HG03558 (cell line): Measurements from ENCODE around the gene PROSER3.

Experiments
- ATAC-seq: cut with Tn5 transposase; IDR thresholded peaks from one replicate; pipeline ENCODE4 v1.9.1; 2021; ENCODE audit warnings: moderate number of reproducible peaks; ENCODE audit not compliant: unreplicated experiment; ENCODE audit errors: extremely low read depth

PROSER3 gene

DNA sequence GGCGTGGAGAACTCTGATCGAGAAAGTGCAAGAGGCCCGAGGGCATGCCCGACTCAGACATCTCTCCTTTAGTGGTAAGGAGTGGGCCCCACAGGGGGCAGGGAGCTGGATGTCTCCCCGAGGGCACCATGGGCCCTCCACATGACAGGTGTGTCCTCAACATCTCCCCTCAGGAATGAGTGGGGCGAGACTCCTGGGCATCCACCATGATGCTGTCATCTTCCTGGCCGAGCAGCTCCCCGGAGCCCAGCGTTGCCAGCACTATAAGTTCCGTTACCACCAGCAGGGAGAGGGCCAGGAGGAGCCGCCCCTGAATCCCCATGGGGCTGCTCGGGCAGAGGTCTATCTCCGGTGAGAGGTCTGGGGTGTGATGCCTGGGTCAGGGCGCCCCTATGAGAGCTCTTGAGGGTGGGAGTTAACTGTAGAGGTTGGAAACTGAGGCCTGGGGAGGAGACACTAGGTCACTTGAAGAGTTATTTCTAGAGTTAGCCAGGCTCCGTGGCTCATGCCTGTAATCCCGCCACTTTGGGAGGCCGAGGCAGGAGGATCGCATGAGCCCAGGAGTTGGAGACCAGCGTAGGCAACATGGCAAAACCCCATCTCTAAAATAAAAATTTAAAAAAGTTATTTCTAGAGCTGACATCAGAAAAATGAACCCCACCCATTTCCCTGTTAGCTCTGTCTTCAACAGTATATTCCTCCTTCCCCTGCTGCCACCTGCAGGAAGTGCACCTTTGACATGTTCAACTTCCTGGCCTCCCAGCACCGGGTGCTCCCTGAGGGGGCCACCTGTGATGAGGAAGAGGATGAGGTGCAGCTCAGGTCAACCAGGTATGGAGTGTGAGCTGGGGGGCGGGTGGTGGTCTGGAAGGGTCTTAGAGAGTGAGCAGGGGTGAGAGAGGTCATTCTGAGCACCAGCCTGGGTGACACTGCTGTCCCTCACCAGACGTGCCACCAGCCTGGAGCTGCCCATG lies 20.8 kb upstream of the PROSER3 start:
- ATAC-seq = no peak

- ATAC-seq = no peak
These were observed 19.7 kb upstream of the PROSER3 start for GRCh38 chr19:35738021-35738886.

- no peak for ATAC-seq
These were observed 19.1 kb upstream of the PROSER3 start for GRCh38 chr19:35738887-35739229.

- no peak for ATAC-seq
These were observed 18.5 kb upstream of the PROSER3 start for GRCh38 chr19:35739275-35740107.

GRCh38 chr19:35740108-35740422 lies 17.9 kb upstream of the PROSER3 start:
- ATAC-seq = no peak

DNA sequence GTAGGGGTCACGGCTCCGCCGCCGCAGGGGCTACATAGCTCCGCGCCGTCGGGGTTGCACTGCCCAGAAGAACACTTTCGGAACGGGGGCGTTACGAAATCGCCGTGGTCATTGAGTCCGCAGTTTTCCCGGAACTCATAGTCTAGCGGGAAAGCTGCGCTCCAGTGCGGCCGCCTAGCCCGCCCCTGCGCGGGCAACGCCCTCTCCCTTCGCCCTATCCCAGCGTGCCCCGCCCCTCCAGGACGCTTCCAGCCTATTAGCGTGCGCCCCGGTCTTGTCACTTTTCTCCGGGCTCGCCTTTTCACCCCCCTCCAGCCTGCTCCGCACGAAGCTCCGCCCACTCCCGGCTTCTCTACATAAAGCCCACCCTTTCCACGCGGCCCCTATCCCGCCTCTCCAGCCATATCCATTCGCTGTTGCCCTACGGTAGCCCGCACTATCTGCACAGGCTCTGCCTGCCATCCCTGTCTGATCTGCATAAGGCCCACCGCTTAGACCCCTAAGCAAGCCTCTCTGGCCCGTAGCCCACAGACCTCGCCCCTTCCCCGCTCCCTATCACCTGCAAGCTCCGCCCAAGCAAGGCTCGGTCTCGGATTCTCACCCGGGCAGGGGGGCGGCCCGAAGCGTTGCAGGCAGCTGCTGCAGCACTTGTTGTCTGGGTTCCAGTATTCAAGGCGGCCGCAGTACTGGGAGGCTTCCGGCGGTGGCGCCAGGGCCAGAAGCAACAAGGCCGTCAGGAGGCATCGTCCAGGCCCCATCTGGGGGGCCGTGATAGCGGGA lies 17.4 kb upstream of the PROSER3 start:
- peak; percentile 28 for ATAC-seq

GRCh38 chr19:35741203-35741515 lies 16.8 kb upstream of the PROSER3 start:
- no peak for ATAC-seq

DNA sequence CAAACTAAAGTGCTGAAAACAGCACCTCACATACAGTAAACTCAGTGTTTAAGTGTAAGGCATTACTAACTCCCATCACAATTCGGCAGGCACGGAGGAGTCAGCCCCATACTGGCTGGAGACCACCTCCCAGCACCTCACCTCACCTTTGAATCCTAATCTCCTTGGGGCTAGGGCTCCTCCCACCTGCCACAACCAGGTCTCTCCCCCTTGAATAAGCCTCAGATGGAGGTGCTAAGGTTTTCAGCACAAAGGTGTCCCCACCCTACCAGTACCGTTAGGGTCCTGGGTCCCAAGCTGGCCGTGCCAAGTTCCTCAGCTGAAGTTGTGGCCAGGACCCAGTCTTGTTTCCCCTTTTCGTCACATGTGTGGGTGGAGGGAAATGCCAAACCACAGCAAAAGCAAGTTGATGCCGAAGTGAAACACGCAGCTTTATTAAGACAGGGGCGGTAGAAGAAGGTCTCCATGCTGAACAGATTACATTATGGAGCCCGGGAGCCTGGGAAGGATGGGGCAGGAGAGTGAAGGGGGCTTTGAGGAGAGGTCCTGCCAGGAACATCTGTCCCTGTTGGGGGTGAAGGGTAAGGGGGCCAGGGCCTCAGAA lies 15.8 kb upstream of the PROSER3 start, which contains the start of gene IGFLR1:
IGFLR1 (minus strand) TSS at position 332 of the 604 bp plus-strand sequence. CDS start 1,272 bp downstream, outside the sequence.
- ATAC-seq = no peak

DNA sequence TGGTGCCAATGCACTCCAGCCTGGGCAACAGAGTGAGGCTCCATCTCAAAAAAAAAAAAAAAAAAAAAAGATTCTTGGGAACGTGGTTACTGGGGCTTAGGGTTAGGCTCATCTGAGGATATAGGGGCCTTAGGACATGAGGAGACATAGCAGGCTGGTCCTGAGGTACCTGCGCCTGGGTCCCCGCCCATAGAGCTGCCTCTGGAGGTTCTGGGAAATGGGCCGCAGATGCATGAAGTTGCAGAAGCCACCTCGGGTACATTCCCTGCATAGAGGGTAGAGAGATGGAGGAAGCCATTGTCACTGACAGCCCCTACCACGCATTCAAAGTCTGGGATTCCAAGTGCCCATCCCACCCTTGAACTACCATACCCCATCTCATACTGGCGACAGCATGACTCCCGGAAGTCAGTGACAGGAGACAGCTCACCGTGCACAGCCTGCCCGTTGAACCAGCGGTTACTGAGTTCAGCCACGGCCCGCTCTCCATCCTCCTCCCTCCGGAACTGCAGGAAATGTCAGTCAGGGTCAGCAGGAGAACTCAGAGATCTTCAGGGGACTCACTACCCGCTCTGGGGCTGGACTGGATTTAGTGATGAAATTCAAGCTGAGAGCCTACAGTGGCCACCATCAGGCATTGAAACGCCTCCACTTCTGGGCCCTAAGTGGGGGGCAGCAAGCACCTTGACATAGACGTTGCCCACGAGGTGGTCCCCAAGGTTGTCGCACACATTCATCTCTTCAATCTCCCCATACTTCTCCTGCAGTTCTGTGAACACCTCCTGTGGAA lies 14.1 kb upstream of the PROSER3 start:
- ATAC-seq = no peak

- ATAC-seq = no peak
These were observed 13.3 kb upstream of the PROSER3 start for GRCh38 chr19:35744430-35745327.

DNA sequence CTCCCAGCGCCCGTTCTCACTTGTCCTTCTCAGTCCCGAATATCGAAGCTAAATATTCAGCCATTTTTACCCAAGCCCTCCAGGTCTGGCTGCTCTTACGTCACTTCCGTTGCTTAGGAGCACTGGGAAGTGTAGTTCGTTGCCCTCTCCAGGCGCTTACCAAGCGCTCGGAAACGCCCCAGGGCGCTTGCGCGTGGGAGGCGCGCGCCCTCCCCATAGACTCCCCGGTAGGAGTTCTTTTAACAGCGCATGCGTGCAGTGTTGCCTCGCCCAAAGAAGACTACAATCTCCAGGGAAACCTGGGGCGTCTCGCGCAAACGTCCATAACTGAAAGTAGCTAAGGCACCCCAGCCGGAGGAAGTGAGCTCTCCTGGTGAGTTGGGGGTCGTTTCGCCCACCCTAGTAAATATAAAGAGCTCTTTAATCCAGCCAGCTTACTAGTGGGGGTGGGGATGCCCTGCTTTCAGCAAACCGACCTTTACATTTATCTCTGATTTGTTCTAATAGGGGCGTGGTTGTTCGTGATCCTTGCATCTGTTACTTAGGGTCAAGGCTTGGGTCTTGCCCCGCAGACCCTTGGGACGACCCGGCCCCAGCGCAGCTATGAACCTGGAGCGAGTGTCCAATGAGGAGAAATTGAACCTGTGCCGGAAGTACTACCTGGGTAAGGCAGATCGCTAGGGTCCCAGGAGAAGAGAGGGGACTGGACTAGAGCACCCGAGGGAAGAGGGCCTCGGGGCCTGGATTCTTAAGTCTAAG lies 12.5 kb upstream of the PROSER3 start, which contains the start of the genes PSENEN and U2AF1L4:
PSENEN (plus strand) TSS at position 324 of the 759 bp plus-strand sequence; CDS start at position 604, 280 bp downstream.
U2AF1L4 (minus strand) TSS at position 91 of the 759 bp plus-strand sequence; CDS start at position 64, 27 bp downstream.
- ATAC-seq = no peak

- ATAC-seq = no peak
These were observed 11.9 kb upstream of the PROSER3 start for GRCh38 chr19:35746087-35746462.

DNA sequence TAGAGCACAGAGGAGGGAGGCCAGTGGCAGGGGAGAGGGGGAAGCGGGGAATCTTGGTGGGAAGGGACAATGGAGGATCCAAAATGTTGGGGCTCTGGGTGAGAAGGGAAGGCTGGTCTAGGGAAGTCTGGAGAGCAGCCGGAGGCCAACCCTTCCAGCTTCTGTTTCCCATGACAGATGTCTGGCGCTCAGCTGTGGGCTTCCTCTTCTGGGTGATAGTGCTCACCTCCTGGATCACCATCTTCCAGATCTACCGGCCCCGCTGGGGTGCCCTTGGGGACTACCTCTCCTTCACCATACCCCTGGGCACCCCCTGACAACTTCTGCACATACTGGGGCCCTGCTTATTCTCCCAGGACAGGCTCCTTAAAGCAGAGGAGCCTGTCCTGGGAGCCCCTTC lies 11.4 kb upstream of the PROSER3 start:
- ATAC-seq = no peak

GRCh38 chr19:35748106-35749020 lies 9.6 kb upstream of the PROSER3 start, which contains the start of gene LIN37:
Gene LIN37 (plus strand): TSS chr19:35748576. CDS start chr19:35748725, 149 bp downstream.
- peak; percentile 57 for ATAC-seq

DNA sequence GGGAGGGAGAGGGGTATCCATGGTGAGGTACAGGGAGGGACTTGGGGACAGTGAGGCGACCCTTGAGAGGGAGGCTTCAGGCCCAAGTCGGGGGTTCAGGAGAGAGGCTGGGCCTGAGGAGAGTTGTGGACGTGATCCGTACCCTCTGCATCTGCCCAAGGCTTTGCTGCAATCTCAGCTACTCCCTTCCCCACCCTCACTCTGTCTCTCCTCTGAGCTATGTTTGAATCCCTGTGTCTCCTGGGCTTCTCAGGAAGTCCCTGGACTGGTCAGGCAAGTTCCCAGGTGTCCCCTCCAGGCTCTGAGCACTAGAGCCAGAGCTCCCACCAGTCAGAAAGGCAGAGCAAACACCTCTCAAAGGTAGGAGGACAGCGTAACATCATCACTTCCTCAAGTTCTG lies 7.8 kb upstream of the PROSER3 start:
- ATAC-seq = no peak
